H1 (cell line): ENCODE data around the gene PLCB1. TPM values are rescaled to one million over a fixed set of nuclear protein-coding genes. Genes with fewer than 3 reads are reported as not detected.

Experiments
- ATF3 ChIP-seq: IDR thresholded peaks from 2 replicates; pipeline ENCODE4 v1.6.1; 2011; ENCODE audit warnings: low read depth, mild to moderate bottlenecking, low read length; ENCODE audit not compliant: insufficient read depth
- TAF7 ChIP-seq: optimal IDR thresholded peaks from 2 replicates; pipeline ENCODE3; 2011; ENCODE audit warnings: low read depth, mild to moderate bottlenecking, inconsistent platforms, low read length, moderate library complexity, borderline replicate concordance
- polyA plus RNA-seq, 7 experiments: library from polyadenylated mRNA; depleted of rRNA in 3 of 7; stranded (reverse) in 5 of 7; unstranded in 2 of 7; fragments of >200 nt in 5 of 7; fragments of 200-250 nt in 2 of 7; gene quantifications; 1 replicate in 5 of 7; 2 replicates in 1 of 7; 4 replicates in 1 of 7; pipeline versions ENCODE4 v1.2.1 to v1.2.3, GENCODE V29; 2011 to 2013; ENCODE audit warnings: missing spikeins in 2 of 7, mixed read lengths in 2 of 7
- total RNA-seq: library from RNA; stranded (reverse); fragmentation: NEBNext Ultra II Directional; extraction: Animal tissue kit (Norgen Biotek cat#: 25700); gene quantifications from 2 replicates; pipeline ENCODE4 v1.2.1, GENCODE V29; 2021
- TF ChIP-seq, protein P1 (sequence below): IDR thresholded peaks from 2 replicates; pipeline ENCODE4 v1.6.1; 2012; ENCODE audit warnings: inconsistent platforms

The PLCB1 gene
- total and polyA plus RNA-seq, 2 of the 8 experiments (the other 6 are each of a cell fraction or from before 2014, with no cell fraction given): 2.6 to 9.1 TPM

GRCh38 chr20:8368670-8369069 lies 236.6 kb downstream of the PLCB1 start (continued):
- TF ChIP-seq ATF3: no peak
- TF ChIP-seq, protein P1, sequence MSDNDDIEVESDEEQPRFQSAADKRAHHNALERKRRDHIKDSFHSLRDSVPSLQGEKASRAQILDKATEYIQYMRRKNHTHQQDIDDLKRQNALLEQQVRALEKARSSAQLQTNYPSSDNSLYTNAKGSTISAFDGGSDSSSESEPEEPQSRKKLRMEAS: no peak
- TF ChIP-seq TAF7: no peak
